IPS-15b (cell line): ENCODE measurements around the gene CCDC167.
A peak's percentile ranks its signal among the peaks of the same experiment; 100 is the strongest.
"Not testable (repeated sequence)": the region's sequence is repeated elsewhere in the genome, so short reads cannot be mapped to it uniquely, and the experiment has no call there.

Experiments used
- H3K27me3 ChIP-seq: one replicate; pipeline ENCODE4 v1.6.1; 2013; ENCODE audit warnings: low read length; ENCODE audit not compliant: control insufficient read depth, insufficient read depth
- H3K36me3 ChIP-seq: one replicate; pipeline ENCODE4 v1.6.1; 2013; ENCODE audit warnings: low read length; ENCODE audit not compliant: control insufficient read depth, insufficient read depth
- H3K4me1 ChIP-seq: one replicate; pipeline ENCODE4 v1.6.1; 2013; ENCODE audit warnings: mild to moderate bottlenecking, low read length; ENCODE audit not compliant: control insufficient read depth, insufficient read depth
- H3K4me3 ChIP-seq: one replicate; pipeline ENCODE4 v1.5.1; 2013; ENCODE audit warnings: low read depth, low read length
- H3K9ac ChIP-seq: one replicate; pipeline ENCODE4 v1.6.1; 2013; ENCODE audit warnings: low read depth, mild to moderate bottlenecking, low read length
- H3K9me3 ChIP-seq: one replicate; pipeline ENCODE4 v1.6.1; 2013; ENCODE audit warnings: mild to moderate bottlenecking, low read length; ENCODE audit not compliant: control insufficient read depth, insufficient read depth

The CCDC167 gene

DNA sequence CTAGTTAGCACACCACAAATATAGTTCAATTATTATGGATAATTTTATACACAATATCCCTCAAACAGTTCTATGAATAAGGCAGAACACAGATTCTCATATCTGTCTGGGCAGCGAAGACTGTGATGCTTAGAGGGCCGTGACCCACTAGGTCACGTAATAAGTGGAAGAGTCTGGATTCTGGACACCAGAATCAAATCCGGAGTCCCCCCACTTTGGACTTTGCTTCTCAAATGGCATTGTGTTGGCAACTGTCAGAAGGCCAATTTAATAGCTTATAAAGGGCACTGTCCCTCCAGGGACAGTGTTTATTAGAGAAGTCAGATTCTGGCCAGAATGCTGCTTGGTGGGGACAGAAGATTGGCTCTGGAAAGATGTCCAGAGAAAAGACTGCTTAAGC lies 6.8 kb upstream of the CCDC167 start:
- Histone ChIP-seq H3K4me1 (peaks cover 5% of the 10 kb centered on the region), H3K4me3 (no peak overlapping the region), H3K36me3 (no peaks in the 10 kb centered on the region), H3K9ac (no peak overlapping the region), H3K27me3 (peaks cover 19% of the 10 kb centered on the region), H3K9me3 (no peaks in the 10 kb centered on the region)

DNA sequence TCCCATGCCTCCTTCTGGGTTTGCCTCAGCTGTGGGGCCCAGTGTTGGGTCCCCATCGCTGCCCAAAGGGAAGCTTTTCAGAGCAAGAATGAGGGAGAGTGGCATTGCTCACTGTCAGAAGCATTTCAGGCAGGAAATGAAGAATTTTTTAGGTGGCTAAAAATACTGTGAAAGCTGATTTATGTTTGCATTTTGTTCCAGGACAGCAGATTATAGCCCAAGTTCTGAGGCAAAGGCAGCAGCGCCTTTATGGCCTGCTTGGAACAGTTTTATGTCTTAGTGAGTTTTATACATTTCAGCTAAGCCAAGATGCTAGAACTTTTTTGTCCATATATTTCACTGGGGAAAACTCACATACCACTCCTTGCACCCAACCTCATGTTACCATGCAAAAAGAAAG lies 4.3 kb upstream of the CCDC167 start:
- no peaks in the 10 kb centered on the region for H3K36me3 ChIP-seq
- no peak overlapping the region for H3K4me3 ChIP-seq
- no peak overlapping the region for H3K9ac ChIP-seq

DNA sequence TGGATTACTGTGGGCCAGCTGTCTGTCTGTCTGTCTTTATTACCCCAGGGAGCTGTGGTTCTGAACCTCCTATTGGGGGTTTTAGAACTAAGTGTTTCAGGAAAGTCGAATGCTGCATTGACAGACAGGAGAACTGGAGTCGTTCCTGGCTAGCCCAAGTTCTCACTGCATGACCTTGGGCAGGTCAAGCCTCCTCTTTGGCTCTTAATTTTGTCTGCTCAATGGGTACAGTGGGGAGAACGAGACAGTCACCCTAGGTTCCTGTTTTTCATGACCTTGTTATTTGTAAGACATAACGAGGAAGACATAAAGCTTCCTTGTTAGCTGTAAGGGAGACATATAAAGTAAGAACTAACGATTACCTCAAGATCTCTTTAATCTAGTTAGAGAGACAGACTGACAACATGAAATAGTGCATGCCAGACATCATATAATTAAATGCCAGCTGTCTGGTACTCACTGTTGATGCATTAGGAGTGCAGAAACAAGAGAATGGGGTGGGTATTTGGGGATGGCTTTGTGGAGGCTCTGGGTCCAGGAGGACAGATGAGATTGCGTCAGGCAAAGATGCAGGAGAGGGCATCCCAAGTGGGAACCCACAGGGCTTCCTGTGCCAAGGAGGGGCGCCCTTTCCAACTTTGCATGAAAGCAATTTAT lies 3.7 kb upstream of the CCDC167 start:
- Histone ChIP-seq H3K9ac (no peak overlapping the region), H3K9me3 (no peaks in the 10 kb centered on the region), H3K27me3 (peaks cover 9% of the 10 kb centered on the region), H3K4me3 (no peak overlapping the region), H3K36me3 (no peaks in the 10 kb centered on the region), H3K4me1 (peaks cover 3% of the 10 kb centered on the region)

More for the DNA sequence above, 4.3 kb upstream of the CCDC167 start:
- no peaks in the 10 kb centered on the region for H3K9me3 ChIP-seq
- peaks cover 9% of the 10 kb centered on the region for H3K27me3 ChIP-seq
- H3K4me1 ChIP-seq = peaks cover 3% of the 10 kb centered on the region

DNA sequence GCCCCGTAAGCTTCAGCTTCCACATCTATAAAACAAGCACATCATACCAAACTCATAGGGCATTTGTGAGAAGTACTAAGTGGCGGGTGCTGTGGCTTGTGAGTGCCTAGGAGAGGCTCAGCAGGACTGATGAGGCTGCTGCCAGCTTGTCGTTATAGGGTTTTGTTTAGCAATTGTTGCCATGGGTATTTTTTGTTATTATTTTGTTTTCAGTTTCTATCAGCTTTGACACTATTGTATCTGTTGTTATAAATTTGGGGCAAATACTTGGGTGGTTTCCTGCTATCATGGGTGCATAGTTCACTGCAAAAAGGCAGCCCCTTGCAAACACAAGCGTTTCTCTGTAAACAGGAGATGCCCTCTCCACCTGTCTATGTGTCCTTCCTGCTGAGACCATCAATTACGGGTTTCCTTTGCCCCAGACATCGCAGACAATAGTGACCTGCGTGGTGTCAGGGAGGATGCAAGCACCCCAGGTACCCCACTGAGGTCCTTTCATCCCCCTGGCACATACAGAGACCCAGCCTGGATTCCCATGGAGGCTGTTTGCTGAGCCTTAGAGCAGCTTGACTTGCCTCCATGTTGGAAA lies 3.1 kb upstream of the CCDC167 start:
- Histone ChIP-seq H3K27me3 (peaks cover 9% of the 10 kb centered on the region), H3K4me3 (no peak overlapping the region), H3K9ac (no peak overlapping the region), H3K36me3 (no peaks in the 10 kb centered on the region), H3K4me1 (no peaks in the 10 kb centered on the region), H3K9me3 (no peaks in the 10 kb centered on the region)

DNA sequence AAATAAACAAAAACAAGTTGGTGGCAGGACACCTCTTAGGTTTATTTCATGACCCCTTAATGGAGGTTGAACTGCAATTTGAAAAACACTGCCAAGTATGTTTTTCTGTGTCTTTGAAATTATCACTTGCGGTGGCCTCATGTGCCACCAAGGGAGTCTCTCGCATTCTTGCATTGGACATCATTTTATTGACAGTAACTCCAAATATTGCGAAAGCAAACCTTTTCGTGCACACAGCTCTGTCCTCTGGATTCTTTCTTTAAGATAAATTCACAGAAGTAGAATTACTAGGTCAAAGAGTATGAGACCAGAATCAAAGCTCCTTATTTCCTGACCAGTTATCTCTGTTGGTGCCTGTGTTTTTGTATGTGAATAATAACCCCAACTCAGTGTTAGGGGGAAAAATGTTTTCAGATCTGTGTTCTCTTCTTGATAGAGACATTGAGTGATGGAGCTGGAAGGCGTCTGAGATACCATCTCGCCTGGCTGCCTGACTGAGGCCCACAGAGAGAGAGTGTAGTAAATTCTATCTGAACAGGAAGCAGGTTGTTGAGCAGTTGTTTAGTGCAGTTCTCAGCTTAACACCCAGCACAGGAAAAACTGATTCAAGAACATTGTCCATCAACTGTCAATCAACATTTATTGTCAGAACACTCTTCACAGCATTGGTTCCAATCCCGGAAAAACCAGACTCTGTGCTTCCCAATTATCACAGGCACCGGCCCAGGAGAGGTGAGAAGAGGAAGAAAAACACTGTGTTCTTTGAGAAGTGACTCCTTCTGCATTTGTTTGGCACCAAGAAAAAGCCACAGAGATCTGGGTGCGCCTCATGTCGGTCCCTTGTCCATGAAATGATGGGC lies 2.2 kb upstream of the CCDC167 start:
- H3K36me3 ChIP-seq = no peaks in the 10 kb centered on the region
- peaks cover 9% of the 10 kb centered on the region for H3K27me3 ChIP-seq
- no peaks in the 10 kb centered on the region for H3K4me1 ChIP-seq
- no peak overlapping the region for H3K4me3 ChIP-seq
- no peak overlapping the region for H3K9ac ChIP-seq
- no peaks in the 10 kb centered on the region for H3K9me3 ChIP-seq

DNA sequence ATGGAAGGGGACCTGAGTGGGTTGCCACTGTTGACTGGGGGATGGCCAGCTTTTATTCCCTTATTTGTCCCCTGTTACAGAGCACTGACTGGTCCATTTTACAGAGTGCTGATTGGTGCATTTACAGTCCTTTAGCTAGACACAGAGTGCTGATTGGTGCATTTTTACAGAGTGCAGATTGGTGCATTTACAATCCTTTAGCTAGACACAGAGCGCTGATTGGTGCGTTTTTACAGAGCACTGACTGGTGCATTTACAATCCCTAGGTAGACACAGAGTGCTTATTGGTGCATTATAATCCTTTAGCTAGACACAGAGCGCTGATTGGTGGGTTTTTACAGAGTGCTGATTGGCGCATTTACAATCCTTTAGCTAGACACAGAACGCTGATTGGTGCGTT lies 1.2 kb upstream of the CCDC167 start:
- not testable (repeated sequence) for H3K4me1 ChIP-seq, H3K36me3 ChIP-seq, H3K4me3 ChIP-seq, H3K9me3 ChIP-seq, H3K9ac ChIP-seq, H3K27me3 ChIP-seq

DNA sequence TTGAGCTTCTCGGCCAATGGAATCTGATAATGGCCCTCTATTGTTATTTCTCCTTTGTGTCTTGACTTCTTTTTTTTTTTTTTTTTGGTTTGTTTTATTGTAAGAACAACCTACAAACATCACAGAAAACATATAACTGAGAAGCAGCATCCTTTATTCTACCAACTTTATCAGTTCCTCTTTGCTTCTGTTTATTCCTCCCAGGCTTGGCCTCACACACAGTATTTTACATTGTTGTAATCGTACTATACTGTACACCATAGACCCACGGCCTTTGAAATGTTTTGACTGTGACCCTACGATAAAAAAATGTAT lies 558 bp upstream of the CCDC167 start:
- Histone ChIP-seq H3K4me3 (peak overlapping the region; percentile 79), H3K4me1 (no peaks in the 10 kb centered on the region), H3K27me3 (peaks cover 9% of the 10 kb centered on the region), H3K9ac (no peak overlapping the region), H3K36me3 (no peaks in the 10 kb centered on the region), H3K9me3 (no peaks in the 10 kb centered on the region)

DNA sequence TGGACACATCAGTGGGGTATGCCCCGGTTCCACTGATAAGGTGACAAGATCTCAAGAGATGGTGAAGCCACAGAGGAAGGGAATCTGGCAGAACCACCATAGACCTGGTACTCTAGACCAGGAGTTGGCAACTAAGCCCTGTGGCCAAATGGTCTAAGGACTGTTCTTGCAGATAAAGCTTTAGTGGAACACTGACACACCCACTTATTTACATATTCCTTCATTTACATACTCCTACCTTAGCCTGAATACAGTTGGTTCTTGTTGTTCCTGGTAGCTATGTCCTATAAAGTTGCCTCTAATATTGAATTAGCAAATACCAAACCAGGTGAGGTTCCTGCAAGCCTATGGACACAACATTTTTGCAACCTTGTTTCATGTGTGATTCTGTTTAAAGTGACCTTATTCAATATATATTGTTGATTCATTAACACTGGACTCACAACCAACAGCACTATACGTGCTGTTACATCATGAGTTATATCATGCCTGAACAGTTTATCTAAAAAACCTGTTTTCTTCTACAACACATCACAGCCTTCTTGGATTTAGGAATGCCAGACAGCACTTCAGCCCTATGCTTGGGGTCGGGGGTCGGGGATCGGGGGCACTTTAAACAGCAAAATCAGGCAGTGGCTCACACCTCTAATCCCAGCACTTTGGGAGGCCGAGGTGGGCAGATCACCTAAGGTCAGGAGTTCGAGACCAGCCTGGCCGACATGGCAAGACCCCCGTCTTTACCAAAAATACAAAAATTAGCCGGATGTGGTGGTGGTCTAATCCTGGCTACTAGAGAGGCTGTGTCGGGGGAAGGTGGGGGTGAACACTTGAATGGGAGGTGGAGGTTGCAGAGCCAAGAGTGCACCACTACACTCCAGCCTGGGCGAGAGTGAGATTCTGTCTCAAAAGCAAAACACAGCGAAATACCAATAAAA lies 2.5 kb downstream of the CCDC167 start:
- Histone ChIP-seq H3K4me3 (no peak overlapping the region), H3K36me3 (no peaks in the 10 kb centered on the region), H3K4me1 (peaks cover 5% of the 10 kb centered on the region), H3K9ac (no peak overlapping the region), H3K9me3 (no peaks in the 10 kb centered on the region), H3K27me3 (peaks cover 2% of the 10 kb centered on the region)

DNA sequence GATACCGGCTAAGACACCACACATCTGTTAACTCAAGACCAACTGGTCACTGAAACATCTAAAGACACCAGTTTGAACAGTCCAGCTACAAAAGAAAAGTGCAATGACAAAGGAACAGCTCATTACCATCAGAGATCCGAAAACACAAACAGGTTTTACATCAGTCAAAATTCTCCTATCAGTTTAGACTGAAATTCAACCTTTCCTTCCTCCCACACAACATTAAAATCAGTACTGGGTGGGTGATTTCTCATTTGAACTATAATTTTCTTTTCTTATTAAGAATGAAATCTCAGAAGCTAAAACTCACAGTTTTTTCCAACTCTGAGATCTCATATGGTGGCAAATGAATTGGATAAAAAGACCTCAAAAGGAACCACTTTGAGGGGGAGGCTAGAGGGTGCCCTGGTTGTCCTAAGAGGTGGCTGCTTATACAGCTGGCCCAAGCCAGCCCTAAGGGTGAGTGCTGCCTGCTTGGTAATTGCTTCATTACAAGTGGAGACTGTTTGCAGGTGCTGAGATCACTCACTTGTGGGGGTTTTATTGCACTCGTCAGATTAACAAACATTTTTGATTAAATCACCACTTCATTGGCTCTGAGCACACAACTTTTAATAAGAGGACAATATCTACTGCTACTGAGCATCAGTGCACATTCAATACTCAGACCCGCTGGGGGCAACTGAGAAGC lies 4.3 kb downstream of the CCDC167 start:
- Histone ChIP-seq H3K9me3 (no peaks in the 10 kb centered on the region), H3K4me3 (no peak overlapping the region), H3K9ac (no peak overlapping the region), H3K4me1 (peaks cover 8% of the 10 kb centered on the region), H3K36me3 (no peaks in the 10 kb centered on the region), H3K27me3 (no peaks in the 10 kb centered on the region)

DNA sequence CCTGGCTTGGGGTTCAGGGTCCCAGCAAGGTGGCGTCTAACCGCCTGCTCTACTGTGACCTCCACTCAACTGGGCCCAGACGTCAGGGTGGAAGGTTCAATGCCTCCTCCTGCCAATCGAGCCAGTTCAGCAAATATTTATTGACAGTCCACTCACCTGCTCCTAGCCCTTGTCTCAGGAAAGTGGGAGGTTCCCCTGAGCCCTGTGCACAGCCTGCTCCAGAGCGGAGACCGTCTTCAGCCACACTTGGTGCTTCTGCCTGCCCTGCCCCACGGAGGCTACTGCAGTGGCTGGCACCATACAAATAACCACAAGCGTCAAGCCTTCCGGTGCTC lies 6.1 kb downstream of the CCDC167 start:
- H3K9me3 ChIP-seq = no peaks in the 10 kb centered on the region
- H3K36me3 ChIP-seq = no peaks in the 10 kb centered on the region
- H3K4me1 ChIP-seq = peaks cover 8% of the 10 kb centered on the region
- H3K4me3 ChIP-seq = no peak overlapping the region
- H3K27me3 ChIP-seq = no peaks in the 10 kb centered on the region
- no peak overlapping the region for H3K9ac ChIP-seq

DNA sequence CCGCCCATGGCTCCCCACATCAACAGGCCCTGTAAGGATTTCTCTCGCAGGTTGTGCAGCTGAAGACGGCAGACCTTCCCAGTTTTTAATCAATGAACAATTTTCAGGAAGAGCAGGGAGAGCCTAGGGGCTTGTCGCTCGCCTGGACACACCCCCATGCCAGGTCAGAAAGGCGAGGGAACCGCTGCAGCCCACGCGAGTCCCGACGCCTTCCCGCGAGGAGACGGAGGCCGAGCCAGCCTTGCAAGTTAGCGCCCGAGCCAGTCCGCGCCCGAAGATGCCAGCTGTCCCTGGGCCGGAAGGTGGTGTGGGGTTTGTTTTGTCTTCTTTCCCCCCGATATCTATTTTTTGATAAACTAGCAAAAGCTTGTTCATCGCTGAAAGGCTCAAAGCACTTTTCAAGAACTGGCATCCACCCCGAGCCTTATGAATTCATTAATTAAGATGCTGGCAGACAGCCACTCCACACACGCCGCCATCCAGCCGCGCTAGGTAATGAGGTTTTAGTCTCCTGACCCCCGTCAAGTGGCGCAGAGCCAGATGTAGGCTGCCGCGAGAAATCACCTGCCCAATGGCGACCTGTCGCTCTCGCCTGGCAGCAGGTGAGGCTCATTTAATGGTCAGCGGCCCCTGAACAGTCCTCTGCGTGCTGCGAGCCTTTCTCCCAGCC lies 6.6 kb downstream of the CCDC167 start:
- Histone ChIP-seq H3K4me3 (no peak overlapping the region), H3K9me3 (no peaks in the 10 kb centered on the region), H3K9ac (no peak overlapping the region), H3K27me3 (no peaks in the 10 kb centered on the region), H3K36me3 (no peaks in the 10 kb centered on the region), H3K4me1 (peaks cover 8% of the 10 kb centered on the region)
